Left renal pelvis (tissue), 4 donors: ENCODE measurements around the gene ANKRD24. TPM values are rescaled to one million over a fixed set of nuclear protein-coding genes. Genes with fewer than 3 reads are reported as not detected.
"Not testable (repeated sequence)": the region's sequence is repeated elsewhere in the genome, so short reads cannot be mapped to it uniquely, and the experiment has no call there.

ENCODE experiments used
- DNase-seq, 4 donors: peaks; one replicate each; pipeline ENCODE4 v3.0.0-alpha.2; 2013; ENCODE audit warnings: low read depth in 4 of 4, low spot score in 3 of 4
- polyA plus RNA-seq, 4 donors: library from polyadenylated mRNA; unstranded; fragments of 120-200 nt; gene quantifications; one replicate each; pipeline ENCODE4 v1.2.1, GENCODE V29; 2013; ENCODE audit not compliant: insufficient read length in 4 of 4

The ANKRD24 gene
- polyA plus RNA-seq, 4 donors: 0.83 to 2.0 (median 1.4) TPM

DNA sequence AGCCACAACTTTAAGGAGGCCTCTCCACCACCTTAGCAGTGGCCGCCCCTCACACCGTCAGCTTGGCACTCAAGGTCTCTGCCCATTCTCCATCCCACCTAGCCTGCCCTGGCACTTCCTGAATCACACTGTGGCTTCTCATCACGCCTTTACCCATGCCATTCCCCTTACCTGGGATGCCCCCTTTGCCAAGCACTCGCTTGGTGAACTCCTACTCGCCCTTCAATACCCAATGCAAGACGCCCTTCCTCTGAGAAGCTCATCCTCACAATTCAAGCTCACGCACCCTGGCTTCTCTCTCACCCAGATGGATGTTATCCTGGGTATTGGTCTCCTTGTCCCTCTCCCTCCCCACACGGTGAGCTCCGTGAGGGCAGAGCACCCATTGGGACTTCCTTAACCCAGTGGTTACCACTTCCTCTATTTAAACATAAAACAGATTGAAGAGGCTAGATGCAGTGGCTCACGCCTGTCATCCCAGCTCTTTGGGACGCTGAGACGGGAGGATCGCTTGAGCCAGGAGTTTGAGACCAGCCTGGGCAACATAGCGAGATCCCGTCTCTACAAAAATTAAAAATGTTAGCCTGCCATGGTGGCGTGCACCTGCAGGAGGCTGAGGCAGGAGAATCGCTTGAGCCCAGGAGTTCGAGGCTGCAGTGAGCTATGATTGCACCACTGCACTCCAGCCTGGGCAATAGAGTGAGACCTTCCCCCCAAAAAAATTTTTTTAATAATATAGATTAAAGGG lies 83.9 kb downstream of the ANKRD24 start:
- DNase-seq: no peak

DNA sequence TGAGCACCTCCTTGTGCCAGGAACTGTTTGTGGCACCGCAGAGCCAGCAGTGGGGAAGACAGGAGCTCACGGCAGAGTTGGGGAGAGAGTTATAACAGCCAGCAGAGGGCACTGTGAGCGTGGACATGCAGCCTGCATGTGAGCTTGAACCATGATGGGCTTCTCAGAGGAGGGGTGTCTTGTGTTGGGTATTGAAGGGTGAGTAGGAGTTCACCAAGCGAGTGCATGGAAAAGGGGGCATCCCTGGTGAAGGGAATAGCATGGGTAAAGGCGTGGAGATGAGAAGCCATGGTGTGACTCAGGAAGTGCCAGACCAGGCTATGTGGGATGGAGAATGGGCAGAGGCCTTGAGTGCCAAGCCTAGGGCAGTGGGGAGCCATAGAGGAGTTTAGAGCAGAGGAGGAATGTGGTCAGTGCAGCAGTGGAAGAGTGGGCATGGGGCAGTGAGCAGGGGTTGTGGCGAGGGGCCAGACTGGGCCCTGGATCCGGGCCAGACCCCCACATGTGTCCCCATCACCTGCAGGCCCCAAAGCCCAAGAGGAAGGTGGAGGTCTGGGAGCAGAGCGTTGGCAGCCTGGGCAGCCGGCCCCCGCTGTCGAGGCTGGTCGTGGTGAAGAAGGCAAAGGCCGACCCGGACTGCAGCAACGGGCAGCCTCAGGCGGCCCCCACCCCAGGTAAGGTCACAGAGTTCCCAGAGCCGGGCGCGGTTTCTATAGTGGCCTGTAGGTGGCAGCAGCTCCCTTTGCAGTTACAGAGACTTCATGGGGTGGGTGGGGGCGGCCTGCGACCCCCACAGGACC lies 84.8 kb downstream of the ANKRD24 start:
- no peak for DNase-seq

DNA sequence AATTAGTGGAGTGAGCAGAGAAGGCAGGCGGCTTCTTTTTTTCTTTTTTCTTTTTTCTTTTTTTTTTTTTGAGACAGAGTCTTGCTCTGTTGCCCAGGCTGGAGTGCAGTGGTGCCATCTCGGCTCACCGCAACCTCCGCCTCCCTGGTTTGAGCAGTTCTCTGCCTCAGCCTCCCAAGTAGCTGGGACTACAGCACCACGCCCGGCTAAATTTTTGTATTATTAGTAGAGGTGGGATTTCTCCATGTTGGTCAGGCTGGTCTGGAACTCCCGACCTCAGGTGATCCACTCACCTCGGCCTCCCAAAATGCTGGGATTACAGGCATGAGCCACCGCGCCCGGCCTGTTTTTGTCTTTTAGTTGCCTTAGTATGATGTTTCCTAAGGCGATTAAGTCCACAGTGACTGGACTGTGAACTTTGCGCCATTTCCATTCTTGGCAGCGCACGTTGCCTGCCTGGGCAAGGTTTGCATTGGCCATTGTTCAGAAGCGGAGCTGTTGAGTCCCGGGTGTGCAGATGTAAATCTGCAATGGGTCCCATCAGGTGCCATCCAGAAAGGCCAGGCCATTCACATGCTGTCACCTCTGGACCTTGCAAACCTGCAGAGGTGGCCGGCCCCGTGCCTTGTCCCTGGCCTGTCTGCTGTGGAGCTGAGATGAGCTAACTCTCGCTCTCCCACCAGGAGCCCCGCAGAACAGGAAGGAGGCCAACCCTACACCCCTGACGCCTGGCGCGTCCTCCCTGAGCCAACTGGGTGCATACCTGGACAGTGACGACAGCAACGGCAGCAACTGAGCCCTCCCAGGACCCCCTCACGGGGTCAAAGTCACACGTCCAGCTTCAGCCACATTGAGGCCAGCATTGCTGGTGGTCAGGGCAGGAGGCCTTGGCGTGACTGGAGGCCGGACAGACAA lies 85.7 kb downstream of the ANKRD24 start:
- DNase-seq: no peak

DNA sequence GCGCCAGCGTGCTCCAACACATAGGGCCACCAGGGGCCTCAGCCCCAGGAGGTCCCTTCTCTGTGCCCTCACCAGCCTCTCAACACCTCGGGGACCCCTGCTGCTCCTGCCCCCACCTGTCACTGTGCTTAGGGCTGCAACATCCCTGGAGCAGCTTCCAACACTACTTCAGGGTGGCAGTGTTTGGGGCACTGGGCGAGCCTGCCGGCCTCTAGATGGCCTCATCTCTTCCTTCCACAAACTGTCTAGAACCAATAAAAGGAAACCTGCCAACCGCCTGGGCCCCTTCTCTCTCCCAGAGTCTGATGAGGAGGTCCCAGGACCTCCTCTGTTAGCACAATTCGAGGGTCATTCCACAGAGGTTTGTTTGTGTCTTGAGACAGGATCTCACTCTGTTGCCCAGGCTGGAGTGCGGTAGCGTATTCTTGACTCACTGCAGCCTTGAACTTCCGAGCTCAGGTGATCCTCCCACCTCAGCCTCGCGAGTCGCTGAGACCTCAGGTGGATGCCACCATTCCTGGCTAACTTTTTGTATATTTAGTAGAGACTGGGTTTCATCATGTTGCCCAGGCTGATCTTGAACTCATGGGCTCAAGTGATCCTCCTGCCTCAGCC lies 86.4 kb downstream of the ANKRD24 start:
- no peak for DNase-seq

DNA sequence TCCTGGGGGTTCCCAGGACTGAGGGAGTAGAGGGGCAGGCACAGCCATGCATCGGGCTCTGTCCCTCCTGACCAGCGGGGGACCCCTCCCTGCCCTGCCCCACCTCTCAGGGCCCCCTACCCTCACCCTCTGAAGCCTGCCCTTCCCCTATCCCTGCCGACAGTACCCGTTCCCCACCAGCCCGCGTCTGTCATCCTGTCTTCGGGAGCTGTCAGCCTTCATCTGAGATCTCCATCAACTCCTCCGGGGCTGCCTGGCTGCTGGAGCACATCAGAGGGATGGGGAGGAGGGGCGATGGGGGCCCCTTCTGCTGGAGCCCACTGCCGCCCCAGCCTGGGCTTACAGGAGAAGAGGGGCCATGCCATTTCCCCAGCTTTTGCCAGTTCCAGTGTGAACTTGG lies 90.4 kb downstream of the ANKRD24 start:
- no peak for DNase-seq

DNA sequence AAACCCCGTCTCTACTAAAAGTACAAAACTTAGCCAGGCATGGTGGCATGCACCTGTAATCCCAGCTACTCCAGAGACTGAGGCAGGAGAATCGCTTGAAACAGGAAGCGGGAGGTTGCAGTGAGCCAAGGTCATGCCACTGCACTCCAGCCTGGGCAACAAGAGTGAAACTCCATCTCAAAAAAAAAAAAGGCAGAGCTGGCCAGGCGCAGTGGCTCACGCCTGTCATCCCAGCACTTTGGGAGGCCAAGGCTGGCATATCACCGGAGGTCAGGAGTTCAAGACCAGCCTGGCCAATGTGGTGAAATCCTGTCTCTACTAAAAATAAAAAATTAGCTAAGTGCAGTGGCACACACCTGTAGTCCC lies 91.8 kb downstream of the ANKRD24 start:
- not testable (repeated sequence) for DNase-seq

Other genes starting within 250 kb of the ANKRD24 start
- gene NMRK2, start 249.6 kb upstream of the ANKRD24 start, polyA plus RNA-seq: under 1 TPM in 1 of 4 donors, not detected in 3; 0.37 TPM
- gene DAPK3, start 211.6 kb upstream of the ANKRD24 start, polyA plus RNA-seq: 10 to 100 TPM; 36.6 to 48.0 (median 40.4) TPM
- 1,000 to 10,000 TPM; 1,527 to 1,864 (median 1,619) TPM for gene EEF2, start 197.2 kb upstream of the ANKRD24 start, polyA plus RNA-seq
- gene PIAS4, start 175.0 kb upstream of the ANKRD24 start, polyA plus RNA-seq: 10 to 100 TPM; 25.4 to 37.8 (median 34.0) TPM
- gene ZBTB7A, start 115.8 kb upstream of the ANKRD24 start, polyA plus RNA-seq: 10 to 100 TPM in 1 of 4 donors, 1 to 10 TPM in 3; 7.3 to 14.7 (median 8.5) TPM
- gene MAP2K2, start 58.6 kb upstream of the ANKRD24 start, polyA plus RNA-seq: 100 to 1,000 TPM in 2 of 4 donors, 10 to 100 TPM in 2; 92.8 to 140 (median 98.7) TPM
- 1 to 10 TPM in 2 of 4 donors, under 1 TPM in 2; 0.37 to 1.2 (median 0.79) TPM for gene CREB3L3, start 29.1 kb upstream of the ANKRD24 start, polyA plus RNA-seq
- 10 to 100 TPM; 13.9 to 25.3 (median 17.9) TPM for gene SIRT6, start 126 bp upstream of the ANKRD24 start, polyA plus RNA-seq
- gene EBI3, start 46.8 kb downstream of the ANKRD24 start, polyA plus RNA-seq: under 1 TPM; 0.22 to 0.72 (median 0.36) TPM
- 10 to 100 TPM; 16.9 to 23.9 (median 20.1) TPM for gene YJU2, start 64.4 kb downstream of the ANKRD24 start, polyA plus RNA-seq
- gene SHD, start 96.6 kb downstream of the ANKRD24 start, polyA plus RNA-seq: 1 to 10 TPM; 1.8 to 5.7 (median 3.1) TPM
- gene TMIGD2, start 119.7 kb downstream of the ANKRD24 start, polyA plus RNA-seq: under 1 TPM in 3 of 4 donors, not detected in 1; 0.21 to 0.56 (median 0.43) TPM
- 1 to 10 TPM; 2.8 to 8.8 (median 5.4) TPM for gene FSD1, start 121.9 kb downstream of the ANKRD24 start, polyA plus RNA-seq
- 10 to 100 TPM; 12.5 to 40.1 (median 18.0) TPM for gene STAP2, start 156.1 kb downstream of the ANKRD24 start, polyA plus RNA-seq
- gene MPND, start 160.9 kb downstream of the ANKRD24 start, polyA plus RNA-seq: 10 to 100 TPM; 14.1 to 30.4 (median 20.5) TPM
- gene SH3GL1, start 217.9 kb downstream of the ANKRD24 start, polyA plus RNA-seq: 10 to 100 TPM; 56.1 to 77.6 (median 72.3) TPM
- 10 to 100 TPM; 19.0 to 25.5 (median 22.8) TPM for gene CHAF1A, start 220.0 kb downstream of the ANKRD24 start, polyA plus RNA-seq